AG09309 (cell line): ENCODE measurements around the gene MRPL47.
A peak's percentile ranks its signal among the peaks of the same experiment; 100 is the strongest.
"Not testable (repeated sequence)": the region's sequence is repeated elsewhere in the genome, so short reads cannot be mapped to it uniquely, and the experiment has no call there.

Experiments used
- DNase-seq: peaks from one replicate; pipeline ENCODE4 v3.0.0-alpha.2; 2010; ENCODE audit warnings: low read depth
- H3K4me3 ChIP-seq: 2 replicates; pipeline ENCODE4 v1.5.1; 2011; ENCODE audit warnings: mild to moderate bottlenecking, low read depth, low read length, moderate library complexity; ENCODE audit not compliant: control insufficient read depth
- TF ChIP-seq, protein P1 (sequence below): IDR thresholded peaks from 2 replicates; pipeline ENCODE4 v1.5.1; 2011; ENCODE audit warnings: mild to moderate bottlenecking, low read depth, low read length, inconsistent platforms; ENCODE audit not compliant: insufficient read depth, control insufficient read depth; ENCODE audit errors: missing control alignments

MRPL47 gene

GRCh38 chr3:179604321-179605078 is at the start of gene MRPL47, which contains the start of gene NDUFB5:
TSS of gene MRPL47 (minus strand) at chr3:179604638. CDS start at chr3:179604624, 14 bp downstream.
TSS of gene NDUFB5 (plus strand) at chr3:179604794. CDS start at chr3:179604816, 22 bp downstream.
- DNase-seq = peak; percentile 86
- peak within 1 kb of the TSS; percentile 92 for H3K4me3 ChIP-seq
- TF ChIP-seq, protein P1, sequence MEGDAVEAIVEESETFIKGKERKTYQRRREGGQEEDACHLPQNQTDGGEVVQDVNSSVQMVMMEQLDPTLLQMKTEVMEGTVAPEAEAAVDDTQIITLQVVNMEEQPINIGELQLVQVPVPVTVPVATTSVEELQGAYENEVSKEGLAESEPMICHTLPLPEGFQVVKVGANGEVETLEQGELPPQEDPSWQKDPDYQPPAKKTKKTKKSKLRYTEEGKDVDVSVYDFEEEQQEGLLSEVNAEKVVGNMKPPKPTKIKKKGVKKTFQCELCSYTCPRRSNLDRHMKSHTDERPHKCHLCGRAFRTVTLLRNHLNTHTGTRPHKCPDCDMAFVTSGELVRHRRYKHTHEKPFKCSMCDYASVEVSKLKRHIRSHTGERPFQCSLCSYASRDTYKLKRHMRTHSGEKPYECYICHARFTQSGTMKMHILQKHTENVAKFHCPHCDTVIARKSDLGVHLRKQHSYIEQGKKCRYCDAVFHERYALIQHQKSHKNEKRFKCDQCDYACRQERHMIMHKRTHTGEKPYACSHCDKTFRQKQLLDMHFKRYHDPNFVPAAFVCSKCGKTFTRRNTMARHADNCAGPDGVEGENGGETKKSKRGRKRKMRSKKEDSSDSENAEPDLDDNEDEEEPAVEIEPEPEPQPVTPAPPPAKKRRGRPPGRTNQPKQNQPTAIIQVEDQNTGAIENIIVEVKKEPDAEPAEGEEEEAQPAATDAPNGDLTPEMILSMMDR = no peak

DNA sequence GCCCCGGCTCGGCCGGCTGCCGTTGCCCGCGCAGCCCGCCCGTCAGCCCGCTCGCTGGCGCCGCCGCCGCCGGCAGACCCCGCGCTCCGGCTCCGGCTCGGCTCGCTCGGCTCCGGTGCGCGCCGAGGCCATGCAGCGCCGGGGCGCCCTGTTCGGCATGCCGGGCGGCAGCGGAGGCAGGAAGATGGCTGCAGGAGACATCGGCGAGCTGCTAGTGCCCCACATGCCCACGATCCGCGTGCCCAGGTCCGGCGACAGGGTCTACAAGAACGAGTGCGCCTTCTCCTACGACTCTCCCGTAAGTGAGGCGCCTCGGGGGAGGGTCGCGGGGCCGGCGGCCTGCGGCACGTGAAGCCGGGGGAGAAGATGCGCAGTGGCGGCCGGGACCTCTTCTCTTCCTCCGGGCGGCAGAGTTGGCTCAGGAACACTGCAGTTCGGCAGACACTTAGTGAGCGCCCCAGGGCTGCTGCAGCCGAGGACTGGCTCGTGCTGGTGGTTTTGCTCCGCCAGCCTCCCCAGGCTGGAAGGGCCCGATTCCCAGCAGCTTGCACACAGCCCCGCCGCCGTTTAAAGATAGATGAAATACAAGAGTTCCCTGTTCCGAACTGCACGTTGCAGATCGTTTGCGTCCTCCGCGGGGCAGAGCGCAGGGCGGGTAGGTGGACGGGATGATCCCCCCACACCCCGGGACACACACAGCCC is 48.8 kb upstream of the MRPL47 start:
- peak; percentile 52 for DNase-seq

GRCh38 chr3:179652447-179653095 is 48.1 kb upstream of the MRPL47 start, which contains the start of gene USP13:
TSS of gene USP13 (plus strand) at chr3:179653040. CDS start at chr3:179653226, 186 bp downstream.
- peak; percentile 34 for DNase-seq
- peak within 1 kb of the TSS; percentile 97 for H3K4me3 ChIP-seq
- TF ChIP-seq, protein P1 = no peak

More for the DNA sequence above, 48.8 kb upstream of the MRPL47 start:
- TF ChIP-seq, protein P1 = peak; percentile 1
- peak overlapping the region; percentile 97 for H3K4me3 ChIP-seq

- peak overlapping the region; percentile 97 for H3K4me3 ChIP-seq
- TF ChIP-seq, protein P1 = no peak
- DNase-seq = no peak
These were observed 47.4 kb upstream of the MRPL47 start for GRCh38 chr3:179651687-179652446.

DNA sequence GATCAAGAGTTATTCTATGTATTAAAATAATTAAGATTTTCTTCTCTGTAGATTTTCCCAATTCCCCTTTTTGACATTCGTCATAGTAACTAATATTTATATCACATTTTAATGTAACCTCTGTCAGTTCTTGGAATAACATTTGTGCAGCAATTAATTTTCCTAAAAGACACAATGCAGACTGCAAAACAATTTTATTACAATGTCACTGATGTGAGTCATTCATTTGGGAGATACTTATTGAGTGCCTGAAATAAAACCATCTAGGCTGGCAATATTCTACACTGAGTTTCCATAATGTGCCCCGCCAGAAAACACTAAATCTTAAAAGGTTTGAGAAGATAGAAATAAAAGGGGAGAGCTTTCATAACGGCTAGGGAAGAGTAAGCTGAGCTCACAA is 41.7 kb upstream of the MRPL47 start:
- TF ChIP-seq, protein P1 = no peak
- DNase-seq = no peak
- no peak overlapping the region for H3K4me3 ChIP-seq

DNA sequence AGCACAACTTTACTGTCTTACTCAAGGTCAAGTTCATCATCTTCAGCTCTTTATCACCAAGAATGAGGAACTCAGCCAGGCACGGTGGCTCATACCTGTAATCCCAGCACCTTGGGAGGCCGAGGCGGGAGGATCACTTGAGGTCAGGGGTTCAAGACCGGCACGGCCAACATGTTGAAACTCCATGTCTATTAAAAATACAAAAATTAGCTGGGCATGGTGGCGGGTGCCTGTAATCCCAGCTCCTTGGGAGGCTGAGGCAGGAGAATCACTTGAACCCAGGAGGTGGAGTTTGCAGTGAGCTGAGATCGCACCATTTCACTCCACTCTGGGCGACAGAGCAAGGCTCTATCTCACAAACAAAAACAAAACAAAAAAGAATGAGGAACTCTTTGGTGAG is 39.4 kb upstream of the MRPL47 start:
- not testable (repeated sequence) for H3K4me3 ChIP-seq, DNase-seq
